HG02798 (cell line): ENCODE data around the gene PAK1.
"Not testable (repeated sequence)": the region's sequence is repeated elsewhere in the genome, so short reads cannot be mapped to it uniquely, and the experiment has no call there.

ENCODE experiments used
- ATAC-seq: cut with Tn5 transposase; IDR thresholded peaks from one replicate; pipeline ENCODE4 v1.9.1; 2021; ENCODE audit warnings: mild to moderate bottlenecking; ENCODE audit not compliant: unreplicated experiment, poor library complexity

The PAK1 gene

DNA sequence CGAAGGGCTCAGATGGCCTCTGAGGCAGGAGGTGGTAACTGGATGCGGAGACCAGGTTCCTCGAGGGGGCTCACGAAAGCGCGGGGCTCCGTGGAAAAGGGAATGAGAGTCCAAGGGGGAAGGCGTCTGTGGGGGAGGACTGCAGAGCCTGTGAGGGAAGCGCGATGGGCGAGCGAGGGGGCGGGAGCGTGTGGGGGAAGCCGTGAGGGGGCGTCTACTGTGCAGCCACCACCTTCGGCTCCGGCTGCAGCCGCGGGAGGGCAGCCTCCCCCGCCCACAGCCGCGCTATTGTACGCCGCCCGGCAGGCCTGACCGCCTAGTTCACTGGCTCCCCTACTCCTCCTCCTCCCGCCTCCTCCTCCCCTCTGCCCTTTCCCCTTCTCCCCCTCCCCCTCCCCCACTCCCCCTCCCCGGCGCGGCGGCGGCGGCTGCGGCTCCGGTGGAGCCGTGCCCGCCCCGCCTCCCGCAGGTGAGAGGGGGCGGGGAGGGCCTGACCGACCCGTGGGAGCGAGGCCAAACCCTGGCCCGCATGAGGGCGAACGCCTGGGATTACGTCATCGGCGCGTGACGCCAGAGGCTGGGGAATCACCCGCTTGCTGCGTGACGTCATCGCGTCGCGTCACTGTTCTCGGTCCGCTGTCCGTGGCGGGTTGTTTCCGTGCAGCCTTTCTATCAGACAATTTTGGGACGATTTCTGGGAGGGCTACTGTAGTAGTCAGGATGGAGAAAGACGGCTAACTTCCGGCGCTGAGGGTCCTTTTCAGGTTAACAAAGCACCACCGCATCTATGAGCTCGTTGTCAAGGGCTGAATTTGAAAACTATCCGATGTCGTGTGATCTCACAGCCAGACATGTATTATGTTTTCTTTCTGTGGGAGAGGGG is at the start of gene PAK1:
Gene PAK1, minus strand, starts transcription at position 294 of the 883 bp plus-strand sequence. CDS start 81,574 bp downstream, outside the sequence.
- peak; percentile 73 for ATAC-seq

DNA sequence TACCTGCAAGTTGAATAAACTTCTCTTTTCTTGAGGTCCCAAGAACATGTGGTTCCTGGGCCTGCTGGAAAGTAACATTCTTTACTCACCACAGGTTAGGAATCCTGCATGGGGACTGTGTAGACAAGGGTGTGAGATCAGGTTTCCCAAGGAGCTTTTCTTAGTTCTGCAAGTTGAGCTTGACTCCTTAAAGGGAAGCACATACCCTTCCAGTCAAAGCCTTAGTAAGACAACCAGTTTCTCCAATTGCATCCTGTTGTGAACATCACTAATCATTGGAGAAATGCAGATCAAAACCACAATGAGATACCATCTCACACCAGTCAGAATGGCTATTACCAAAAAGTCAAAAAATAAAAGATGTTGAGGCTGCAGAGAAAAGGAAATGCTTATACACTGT is 48.3 kb upstream of the PAK1 start:
- no peak for ATAC-seq

DNA sequence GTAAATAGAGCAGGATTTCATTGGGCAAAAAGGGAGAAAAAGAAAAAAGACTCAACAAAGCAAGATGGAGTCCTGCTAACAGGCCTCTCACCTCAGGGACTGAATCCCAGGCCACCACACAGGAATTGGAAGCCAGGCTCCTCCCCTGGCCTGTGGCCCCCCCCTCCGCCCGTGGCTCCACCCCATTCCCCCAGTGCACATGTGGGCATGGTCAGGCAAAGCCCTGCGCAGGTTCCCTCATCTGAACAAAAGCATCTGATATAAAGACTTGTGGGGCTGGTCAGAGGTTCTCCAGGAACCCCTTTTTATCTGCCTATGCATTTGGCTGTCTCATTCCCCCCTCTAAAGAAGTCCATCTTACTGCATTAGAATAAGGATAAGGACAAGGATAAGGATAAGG is 46.0 kb upstream of the PAK1 start:
- ATAC-seq = no peak

DNA sequence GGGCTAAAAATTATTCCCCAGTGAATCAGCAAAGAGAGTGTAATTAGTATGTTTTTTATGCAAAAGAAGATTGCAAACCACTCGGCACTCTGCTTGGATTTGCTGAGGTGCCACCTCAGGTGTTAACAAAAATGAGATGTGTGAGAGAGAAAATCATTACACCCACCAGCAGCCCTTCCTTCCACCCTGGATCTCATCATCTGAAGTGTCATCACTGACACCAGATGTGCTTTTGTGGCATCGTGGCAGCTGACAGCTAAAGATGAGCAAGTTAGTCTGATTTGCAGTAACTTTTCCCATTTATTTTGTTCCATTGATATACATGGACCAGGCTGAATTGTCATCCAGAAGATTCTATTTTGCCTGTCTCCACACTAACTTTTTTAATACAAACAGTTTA is 44.6 kb upstream of the PAK1 start:
- ATAC-seq = no peak

DNA sequence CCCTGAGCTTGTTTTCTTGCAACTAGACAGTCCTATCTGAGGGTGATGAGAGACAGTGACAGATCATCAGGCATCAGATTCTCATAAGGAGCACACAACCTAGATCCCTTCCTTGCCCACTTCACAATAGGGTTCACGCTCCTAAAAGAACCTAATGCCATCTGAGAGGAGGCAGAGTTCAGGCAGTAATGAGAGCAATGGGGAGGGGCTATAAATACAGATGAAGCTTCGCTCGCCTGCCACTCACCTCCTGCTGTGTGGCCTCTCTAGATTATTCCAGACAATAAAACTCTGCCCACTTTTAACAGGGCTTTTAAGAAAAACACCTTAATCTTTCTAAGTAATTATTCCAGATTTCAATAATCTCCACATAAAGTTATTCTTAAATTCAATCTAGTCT is 43.9 kb upstream of the PAK1 start:
- no peak for ATAC-seq

DNA sequence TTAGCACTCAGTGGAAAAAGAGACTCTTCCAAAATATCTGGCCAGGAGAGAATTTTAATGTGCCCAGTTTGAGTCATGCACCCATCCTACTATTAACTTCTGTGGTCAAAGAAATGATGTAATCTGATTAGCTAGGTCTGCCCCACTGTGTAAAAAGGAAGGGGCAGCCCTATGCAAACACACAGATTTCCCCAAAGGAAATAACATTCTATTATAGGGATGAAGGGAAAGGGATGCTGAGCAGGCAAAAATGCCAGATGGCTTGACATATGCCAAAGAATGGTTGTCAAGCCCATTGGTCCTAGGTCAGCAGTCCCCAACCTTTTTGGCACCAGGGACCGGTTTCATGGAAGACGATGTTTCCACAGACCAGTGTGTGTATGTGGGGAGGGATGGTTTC is 43.3 kb upstream of the PAK1 start:
- ATAC-seq = no peak

DNA sequence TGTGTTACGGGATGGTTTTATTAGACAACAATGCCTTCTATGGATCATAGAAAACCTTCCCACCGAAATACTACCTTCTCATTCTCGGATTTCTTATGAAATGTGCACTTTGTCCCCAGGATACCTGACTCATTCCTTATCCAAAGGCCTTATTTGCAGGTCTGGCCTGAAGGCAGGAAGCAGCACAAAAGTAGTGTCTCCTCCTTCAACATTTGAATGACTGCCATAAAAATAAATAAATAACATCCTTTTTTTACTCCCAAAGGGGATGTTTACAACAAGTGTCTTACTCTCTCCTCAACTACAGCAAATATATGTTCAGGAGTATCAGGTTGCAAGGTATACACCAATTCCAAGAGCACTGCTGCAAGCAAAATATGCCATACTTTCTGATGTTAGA is 41.6 kb upstream of the PAK1 start:
- ATAC-seq = no peak

DNA sequence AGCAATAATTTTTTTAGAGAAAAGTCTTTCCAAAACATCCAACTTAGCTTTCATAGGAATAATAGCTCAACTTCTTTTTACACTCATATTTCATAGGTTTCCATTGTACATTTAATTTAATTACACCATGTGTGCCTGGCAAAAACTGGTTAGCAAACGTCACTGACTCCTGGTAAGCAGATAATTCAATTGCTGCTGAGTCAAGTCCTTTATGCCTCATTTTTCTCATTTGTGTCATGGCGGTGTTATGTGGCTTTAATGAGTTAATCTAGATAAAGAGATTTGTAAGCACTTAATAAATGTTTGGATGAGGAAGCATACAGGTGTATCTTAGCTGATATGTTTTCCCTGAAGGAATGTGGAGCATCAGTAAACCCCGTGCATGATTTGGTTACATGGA is 41.2 kb upstream of the PAK1 start:
- ATAC-seq = no peak

DNA sequence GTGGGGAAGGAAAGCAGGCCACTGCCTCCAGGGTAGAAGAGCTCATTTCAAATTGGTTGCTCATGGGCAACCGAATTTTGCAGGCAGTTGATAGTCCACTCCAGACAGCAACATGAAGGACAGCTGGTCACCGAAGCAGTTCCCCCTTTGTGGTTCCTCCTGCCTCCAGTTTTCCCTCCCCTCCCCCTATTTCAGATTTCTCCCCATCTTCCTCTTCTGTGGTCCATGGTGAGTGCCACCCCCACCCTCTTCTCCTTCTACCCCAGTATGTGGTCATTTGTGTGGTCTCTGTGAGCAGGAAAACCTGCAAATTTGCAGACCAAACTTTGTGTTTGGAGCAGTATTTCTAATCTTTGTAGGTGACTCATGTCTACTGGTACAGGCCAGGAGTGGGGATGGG is 38.2 kb upstream of the PAK1 start:
- ATAC-seq = no peak

DNA sequence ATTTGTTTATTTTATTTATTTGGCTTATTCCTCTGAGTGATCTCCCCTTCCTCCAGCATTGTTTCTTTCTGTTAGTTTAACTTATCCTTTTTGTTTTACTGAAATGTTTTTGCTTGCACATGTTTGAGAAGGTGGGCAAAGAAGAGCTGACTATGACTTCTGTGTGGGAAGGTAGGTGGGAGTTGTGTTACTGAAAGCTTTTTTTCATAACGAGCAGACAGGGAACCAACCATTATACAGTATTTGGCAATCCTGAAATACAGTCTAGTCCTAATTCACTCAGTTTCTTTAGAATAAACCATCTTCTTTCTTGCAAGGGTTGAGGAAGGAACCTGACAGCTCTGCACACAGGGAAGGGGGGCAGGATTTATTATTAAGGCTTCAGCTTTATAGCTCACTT is 37.0 kb upstream of the PAK1 start:
- ATAC-seq = no peak

DNA sequence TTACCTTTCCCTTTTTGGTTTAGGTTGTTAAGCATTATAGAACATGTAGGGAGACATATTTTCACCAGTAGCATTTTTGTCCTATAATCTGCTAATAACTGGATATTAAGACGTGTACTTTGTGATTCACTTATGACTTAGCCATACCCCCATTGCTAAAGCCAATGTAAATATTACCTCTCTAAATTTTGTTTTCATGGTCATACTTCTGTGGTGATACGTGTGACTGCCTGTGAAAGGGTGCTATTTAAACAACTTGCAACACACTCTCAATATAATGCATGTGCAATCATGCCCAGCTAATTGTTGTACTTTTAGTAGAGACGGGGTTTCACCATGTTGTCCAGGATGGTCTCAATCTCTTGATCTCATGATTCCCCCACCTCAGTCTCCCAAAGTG is 36.2 kb upstream of the PAK1 start:
- ATAC-seq = no peak

DNA sequence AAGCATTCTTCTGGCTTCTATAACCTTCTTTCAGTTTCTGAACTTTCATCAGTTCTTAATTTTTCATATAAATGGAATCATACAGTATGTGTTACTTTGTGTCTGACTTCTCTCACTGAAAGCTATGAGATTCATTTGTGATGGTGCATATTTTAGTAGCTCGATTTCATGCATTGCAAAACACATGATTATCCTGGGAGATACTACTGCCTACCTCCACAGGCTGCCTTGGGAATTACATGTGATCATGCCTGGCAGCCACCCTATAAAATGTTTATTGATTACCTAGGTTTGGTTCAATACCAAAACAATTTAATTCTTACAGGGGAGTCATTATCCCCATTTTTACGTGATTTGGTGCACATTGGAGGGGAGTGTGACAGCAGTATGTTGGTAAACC is 34.1 kb upstream of the PAK1 start:
- no peak for ATAC-seq

DNA sequence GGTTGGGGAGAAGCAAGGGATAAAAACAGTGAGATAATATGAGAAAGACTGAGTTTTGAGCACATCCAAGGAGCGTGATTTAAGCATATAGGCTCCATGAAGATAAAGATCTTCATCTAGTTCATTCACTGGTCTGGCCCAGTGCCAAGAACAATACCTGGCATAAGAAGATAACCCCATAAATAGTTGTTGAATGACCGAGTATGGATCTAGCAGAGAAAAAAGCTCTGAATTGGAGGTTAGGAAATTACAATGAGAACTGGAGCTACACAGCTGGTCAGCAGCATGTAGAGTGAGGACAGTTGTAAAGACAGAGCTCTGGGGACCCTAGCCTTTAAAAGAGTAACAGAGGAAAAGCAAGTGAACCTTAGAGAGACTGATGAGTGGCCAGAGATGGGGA is 33.0 kb upstream of the PAK1 start:
- no peak for ATAC-seq

DNA sequence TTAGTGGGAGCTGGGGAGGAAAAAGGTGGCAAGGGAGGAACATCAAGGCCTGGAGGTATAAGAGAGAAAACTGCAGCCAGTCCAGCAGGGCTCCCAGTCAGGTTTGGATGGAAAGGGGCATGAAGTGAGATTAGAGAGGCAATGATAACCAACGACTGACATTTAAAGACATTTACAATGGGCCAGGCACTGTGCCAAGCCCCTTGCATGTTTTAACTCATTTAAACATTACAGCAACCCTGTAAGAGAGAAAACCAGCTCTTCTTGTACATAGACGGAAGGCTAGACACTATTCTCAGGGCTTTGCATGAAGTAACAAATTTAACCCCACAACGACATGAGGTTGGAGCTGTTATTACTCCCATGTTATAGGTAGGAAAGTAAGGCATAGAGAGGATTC is 32.1 kb upstream of the PAK1 start:
- ATAC-seq = no peak

DNA sequence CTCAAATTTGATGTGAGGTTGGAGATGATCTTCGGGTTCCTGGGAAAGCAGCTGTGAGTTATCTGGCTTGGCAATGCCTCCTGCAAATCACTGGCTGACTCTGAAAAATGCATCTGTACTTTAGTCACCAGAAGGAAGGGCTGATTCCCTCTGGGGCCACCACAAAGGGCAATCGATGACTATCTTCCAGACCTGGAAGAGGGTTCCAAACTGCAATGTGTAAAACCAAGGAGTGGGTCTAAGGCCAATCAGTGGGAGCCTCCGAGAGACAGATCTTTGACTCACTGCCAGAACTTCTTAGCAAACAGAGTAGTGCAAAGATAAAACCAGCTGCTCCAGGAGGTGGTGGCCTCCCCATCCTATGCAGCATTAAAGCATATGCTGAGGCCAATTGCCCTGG is 29.1 kb upstream of the PAK1 start:
- no peak for ATAC-seq

DNA sequence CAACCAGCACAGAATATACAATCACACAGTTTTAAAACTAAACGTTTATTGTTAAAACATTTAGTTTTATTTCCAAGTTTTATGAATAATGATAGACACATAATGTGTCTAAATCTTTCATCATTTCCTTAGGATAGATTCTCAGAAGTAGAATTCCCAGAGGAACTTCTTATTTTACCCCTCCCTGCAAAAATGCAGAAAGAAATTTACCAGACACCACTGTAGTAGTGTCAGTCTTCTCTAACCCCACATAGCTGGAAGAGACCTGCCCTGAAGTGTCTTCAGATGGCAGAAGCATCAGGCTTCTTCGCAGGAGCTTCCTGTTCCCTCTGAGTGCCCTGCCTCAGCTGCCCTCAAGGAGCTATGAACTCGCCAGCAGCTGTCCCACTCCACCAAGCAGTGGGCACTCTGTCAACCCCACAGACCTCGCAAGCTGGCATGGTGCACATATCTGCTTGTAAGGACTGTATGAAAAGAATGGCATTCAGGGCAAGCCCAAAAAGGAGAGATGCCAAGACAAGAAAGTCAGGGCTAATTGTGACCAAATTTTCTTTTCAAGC is 28.5 kb upstream of the PAK1 start:
- ATAC-seq = no peak

DNA sequence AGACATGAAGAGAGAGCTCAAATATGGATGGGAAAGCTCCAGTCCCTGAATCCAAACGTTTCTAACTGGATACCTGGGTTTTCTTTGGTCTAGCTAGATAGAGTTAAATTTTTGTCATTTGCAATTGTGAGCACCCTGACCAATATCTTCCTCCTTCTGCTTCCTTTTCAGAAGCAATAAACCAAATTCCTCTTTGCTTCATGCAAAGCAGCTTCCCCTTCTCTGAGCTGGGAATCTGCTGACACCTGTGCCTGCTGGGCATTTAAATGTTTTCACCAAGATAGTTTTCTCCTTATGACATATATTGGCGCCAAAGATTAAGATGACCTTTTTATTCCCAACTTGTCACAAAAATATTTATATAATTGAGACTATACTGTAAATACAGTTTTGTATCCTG is 27.9 kb upstream of the PAK1 start:
- no peak for ATAC-seq

DNA sequence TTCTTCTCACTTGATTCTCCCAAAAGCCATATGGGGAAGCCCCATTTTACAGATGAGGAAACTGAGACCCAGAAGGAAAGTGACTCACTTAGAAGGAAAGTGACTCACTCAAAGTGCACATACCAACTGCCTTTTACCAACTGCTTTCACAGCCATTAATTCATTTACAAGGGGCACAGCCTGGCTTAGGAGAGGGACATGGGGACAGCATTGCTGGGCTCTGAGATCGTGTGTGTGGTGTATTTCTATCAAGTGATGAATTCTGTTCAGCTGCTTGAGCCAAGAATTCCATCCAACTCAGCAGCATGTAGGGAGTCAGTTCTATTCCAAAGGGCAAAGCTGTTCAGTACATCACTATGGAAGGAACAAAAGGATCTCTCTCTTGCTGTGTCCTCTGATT is 23.5 kb upstream of the PAK1 start:
- ATAC-seq = no peak

DNA sequence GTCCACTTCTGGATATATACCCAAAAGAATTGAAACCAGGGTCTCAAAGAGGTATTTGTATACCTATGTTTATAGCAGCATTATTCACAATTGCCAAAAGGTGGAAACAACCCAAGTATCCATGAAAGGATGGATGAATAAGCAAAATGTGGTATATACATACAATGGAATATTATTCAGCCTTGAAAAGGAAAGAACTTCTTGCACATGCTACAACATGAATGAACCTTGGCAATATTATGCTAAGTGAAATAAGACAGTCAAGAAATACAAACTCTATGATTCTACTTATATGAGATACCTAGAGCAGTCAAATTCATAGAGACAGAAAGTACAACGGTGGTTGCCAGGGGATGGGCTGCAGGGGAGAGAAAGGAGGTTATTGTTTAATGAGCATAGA is 21.6 kb upstream of the PAK1 start:
- ATAC-seq = no peak

DNA sequence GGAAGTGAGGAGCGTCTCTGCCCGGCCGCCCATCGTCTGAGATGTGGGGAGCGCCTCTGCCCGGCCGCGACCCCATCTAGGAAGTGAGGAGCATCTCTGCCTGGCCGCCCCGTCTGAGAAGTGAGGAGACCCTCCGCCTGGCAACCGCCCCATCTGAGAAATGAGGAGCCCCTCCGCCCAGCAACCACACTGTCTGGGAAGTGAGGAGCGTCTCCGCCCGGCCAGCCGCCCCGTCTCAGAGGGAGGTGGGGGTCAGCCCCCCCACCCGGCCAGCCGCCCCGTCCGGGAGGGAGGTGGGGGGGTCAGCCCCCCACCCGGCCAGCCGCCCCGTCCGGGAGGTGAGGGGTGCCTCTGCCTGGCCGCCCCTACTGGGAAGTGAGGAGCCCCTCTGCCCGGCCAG is 16.1 kb upstream of the PAK1 start:
- ATAC-seq = not testable (repeated sequence)

DNA sequence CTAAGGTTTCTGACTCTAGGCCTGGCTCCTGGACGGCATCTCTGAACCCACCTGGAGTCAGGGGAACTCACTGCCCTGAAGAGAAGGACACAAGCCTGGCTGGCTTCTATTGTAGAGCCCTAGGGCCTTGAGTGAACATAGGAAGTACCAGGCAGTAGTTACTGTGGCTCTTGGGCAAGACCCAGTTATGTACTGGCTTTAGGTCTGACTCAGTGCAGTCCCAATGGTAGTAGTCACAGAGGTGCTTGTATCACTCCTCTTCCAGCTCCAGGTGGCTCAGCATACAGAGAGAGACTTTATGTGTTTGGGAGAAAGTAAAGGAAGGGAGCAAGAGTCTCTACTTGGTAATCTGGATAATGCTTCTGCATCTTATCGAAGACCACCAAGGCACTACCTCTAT is 13.9 kb upstream of the PAK1 start:
- no peak for ATAC-seq

DNA sequence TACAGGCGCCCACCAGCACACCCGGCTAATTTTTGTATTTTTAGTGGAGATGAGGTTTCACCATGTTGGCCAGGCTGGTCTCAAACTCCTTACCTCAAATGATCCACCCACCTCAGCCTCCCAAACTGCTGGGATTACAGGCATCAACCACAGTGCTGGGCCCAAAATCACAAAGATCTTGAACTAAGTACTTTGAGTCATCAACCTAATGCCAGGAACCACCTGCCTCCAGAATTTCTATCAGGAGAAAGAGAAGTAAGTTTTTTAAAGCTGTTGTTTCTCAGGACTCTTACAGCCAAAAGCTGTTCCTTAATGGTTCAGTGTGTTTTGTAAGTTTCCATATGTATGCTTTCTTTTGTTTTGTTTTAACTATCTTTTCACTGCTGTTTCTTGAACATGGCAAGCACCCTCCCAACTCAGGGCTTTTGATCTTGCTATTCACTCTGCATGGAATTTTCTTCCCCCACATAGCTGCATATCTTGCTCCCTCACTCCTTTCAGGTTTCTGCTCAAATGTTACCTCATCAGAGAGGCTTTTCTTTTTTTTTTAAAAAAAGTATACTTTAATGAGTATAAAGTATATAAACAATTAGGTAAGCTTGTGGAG is 6.0 kb upstream of the PAK1 start:
- no peak for ATAC-seq
